Measurements from ENCODE around the gene STAT6. TPM values are rescaled to one million over a fixed set of nuclear protein-coding genes. Genes with fewer than 3 reads are reported as not detected.

STAT6 gene
- total RNA-seq, 1 experiment from 2014 or later, result 44.4 TPM

GRCh38 chr12:57090490-57090889 lies 20.7 kb downstream of the STAT6 start:
- H3K27me3 ChIP-seq (ENCODE audit: insufficient read depth, low read length), result no peaks in the 10 kb centered on the region
- H4K5ac ChIP-seq (ENCODE audit: insufficient read length, low read depth, low read length), result no peak overlapping the region
- DNase-seq, result no peak
- H3K9ac ChIP-seq (ENCODE audit: extremely low read depth, insufficient read length, low read length), result no peak overlapping the region
- H2AK5ac ChIP-seq (ENCODE audit: insufficient read length, low read length), result no peak overlapping the region
- Mint-ChIP-seq H3K27me3 (ENCODE audit: low read depth) (no peaks in the 10 kb centered on the region), H3K27ac (no peak overlapping the region; a peak in 1 of 7 replicates), H3K4me1 (peaks cover 54 to 63% of the 10 kb centered on the region in 2 experiments), H3K36me3 (ENCODE audit: insufficient read depth in 1 of 3, low read depth in 3 of 3) (peaks cover 13 to 53% (median 39%) of the 10 kb centered on the region in 3 experiments), H3K4me3 (peak overlapping the region; percentile 89 to 93), H3K9me3 (no peaks in the 10 kb centered on the region; a peak in 1 of 5 replicates)
- H2BK15ac ChIP-seq (ENCODE audit: low read depth, low read length), result no peak overlapping the region
- no CpG with 5 or more reads among the region's 6 CpGs for WGBS (ENCODE audit: extremely low coverage, insufficient read length, low lambda C conversion rate)
- H3K79me2 ChIP-seq (ENCODE audit: insufficient read depth, low read length), result no peaks in the 10 kb centered on the region; the same call in 1 of the 2 replicates
- no peaks in the 10 kb centered on the region for H3K9me3 ChIP-seq (ENCODE audit: control insufficient read depth, low read depth, low read length)
- H2BK5ac ChIP-seq (ENCODE audit: insufficient read length, low read length), result no peak overlapping the region
- H4K91ac ChIP-seq (ENCODE audit: insufficient read length, low read depth, low read length), result no peak overlapping the region
- H2BK20ac ChIP-seq (ENCODE audit: low read depth, low read length, poor library complexity, severe bottlenecking), result no peak overlapping the region
- H3K4me1 ChIP-seq (ENCODE audit: insufficient read depth, low read length), result no peaks in the 10 kb centered on the region; the same call in 1 of the 2 replicates
- no peak overlapping the region for H3T11ph ChIP-seq (ENCODE audit: low read length)
- TF ChIP-seq CTCF (conservative IDR thresholded peaks at IDR 0.05), result no peak
- H3K23me2 ChIP-seq (ENCODE audit: insufficient read length, low read depth, low read length, poor library complexity, severe bottlenecking), result peaks cover 9% of the 10 kb centered on the region
- H4K20me1 ChIP-seq (ENCODE audit: control insufficient read depth, insufficient read depth, insufficient read length), result no peaks in the 10 kb centered on the region
- H3K14ac ChIP-seq (ENCODE audit: insufficient read depth, low read length), result no peak overlapping the region
- no peak overlapping the region for H3K56ac ChIP-seq (ENCODE audit: insufficient read length, low read depth, low read length)
- no peak overlapping the region for H2BK12ac ChIP-seq (ENCODE audit: insufficient read length, low read depth, low read length)
- no peak overlapping the region for H2BK120ac ChIP-seq (ENCODE audit: low read depth, low read length, poor library complexity, severe bottlenecking)
- no peak overlapping the region for H2AFZ ChIP-seq (ENCODE audit: low read length)
- no peak overlapping the region for H4K8ac ChIP-seq (replicated peaks; ENCODE audit: insufficient read length, low read depth, low read length)
- no peak overlapping the region for H3K4ac ChIP-seq (ENCODE audit: low read depth, low read length)
- H3K79me1 ChIP-seq (ENCODE audit: insufficient read depth, low read depth, low read length, poor library complexity, severe bottlenecking), result no peaks in the 10 kb centered on the region
- no peak overlapping the region for H3K4me2 ChIP-seq (ENCODE audit: insufficient read depth, insufficient read length, low read length)
- H3K27ac ChIP-seq (ENCODE audit: insufficient read length, low read depth, low read length), result no peak overlapping the region
- H3K18ac ChIP-seq (ENCODE audit: insufficient read length, low read depth, low read length), result no peak overlapping the region
- H3K23ac ChIP-seq (ENCODE audit: insufficient read length, low read depth, low read length), result no peak overlapping the region
